Measurements from ENCODE around the gene MIDN.

The MIDN gene

GRCh38 chr19:1284979-1285736, 36.8 kb downstream of the MIDN start:
- TF ChIP-seq TAF1 (IDR thresholded peaks at IDR 0.05; ENCODE audit: borderline replicate concordance, low read depth, low read length), result no peak
- TF ChIP-seq POLR2AphosphoS5 (IDR thresholded peaks at IDR 0.05; ENCODE audit: low read depth, low read length), result no peak
- TF ChIP-seq POLR2A (IDR thresholded peaks at IDR 0.05; ENCODE audit: low read depth, low read length), result no peak
- no peak for FAIRE-seq
- DNase-seq (ENCODE audit: insufficient read length), result no peak

- DNase-seq (ENCODE audit: insufficient read length) (no peak), FAIRE-seq (no peak)
- TF ChIP-seq POLR2A (IDR thresholded peaks at IDR 0.05; ENCODE audit: low read depth, low read length), result no peak
- TF ChIP-seq POLR2AphosphoS5 (IDR thresholded peaks at IDR 0.05; ENCODE audit: low read depth, low read length), result no peak
- TF ChIP-seq TAF1 (IDR thresholded peaks at IDR 0.05; ENCODE audit: borderline replicate concordance, low read depth, low read length), result no peak
These were observed 37.5 kb downstream of the MIDN start, which contains the start of gene EFNA2 for GRCh38 chr19:1285737-1286360. Gene EFNA2 (plus strand): TSS chr19:1285873. CDS start chr19:1286169, 296 bp downstream.

GRCh38 chr19:1286487-1287353, 38.3 kb downstream of the MIDN start:
- FAIRE-seq, result no peak
- no peak for DNase-seq (ENCODE audit: insufficient read length)
- TF ChIP-seq POLR2A (IDR thresholded peaks at IDR 0.05; ENCODE audit: low read depth, low read length) (no peak), POLR2AphosphoS5 (IDR thresholded peaks at IDR 0.05; ENCODE audit: low read depth, low read length) (no peak), TAF1 (IDR thresholded peaks at IDR 0.05; ENCODE audit: borderline replicate concordance, low read depth, low read length) (no peak)

- no peak for FAIRE-seq
- no peak for DNase-seq (ENCODE audit: insufficient read length)
- TF ChIP-seq POLR2A (IDR thresholded peaks at IDR 0.05; ENCODE audit: low read depth, low read length), result no peak
- no peak for TF ChIP-seq POLR2AphosphoS5 (IDR thresholded peaks at IDR 0.05; ENCODE audit: low read depth, low read length)
- TF ChIP-seq TAF1 (IDR thresholded peaks at IDR 0.05; ENCODE audit: borderline replicate concordance, low read depth, low read length), result no peak
These were observed 39.2 kb downstream of the MIDN start for GRCh38 chr19:1287354-1288225.

GRCh38 chr19:1288226-1288612, 39.8 kb downstream of the MIDN start:
- no peak for DNase-seq (ENCODE audit: insufficient read length)
- TF ChIP-seq POLR2AphosphoS5 (IDR thresholded peaks at IDR 0.05; ENCODE audit: low read depth, low read length) (no peak), POLR2A (IDR thresholded peaks at IDR 0.05; ENCODE audit: low read depth, low read length) (no peak), TAF1 (IDR thresholded peaks at IDR 0.05; ENCODE audit: borderline replicate concordance, low read depth, low read length) (no peak)
- no peak for FAIRE-seq

GRCh38 chr19:1288833-1289685, 40.7 kb downstream of the MIDN start:
- FAIRE-seq (no peak), DNase-seq (ENCODE audit: insufficient read length) (no peak)
- no peak for TF ChIP-seq TAF1 (IDR thresholded peaks at IDR 0.05; ENCODE audit: borderline replicate concordance, low read depth, low read length)
- TF ChIP-seq POLR2AphosphoS5 (IDR thresholded peaks at IDR 0.05; ENCODE audit: low read depth, low read length), result no peak
- no peak for TF ChIP-seq POLR2A (IDR thresholded peaks at IDR 0.05; ENCODE audit: low read depth, low read length)

DNA sequence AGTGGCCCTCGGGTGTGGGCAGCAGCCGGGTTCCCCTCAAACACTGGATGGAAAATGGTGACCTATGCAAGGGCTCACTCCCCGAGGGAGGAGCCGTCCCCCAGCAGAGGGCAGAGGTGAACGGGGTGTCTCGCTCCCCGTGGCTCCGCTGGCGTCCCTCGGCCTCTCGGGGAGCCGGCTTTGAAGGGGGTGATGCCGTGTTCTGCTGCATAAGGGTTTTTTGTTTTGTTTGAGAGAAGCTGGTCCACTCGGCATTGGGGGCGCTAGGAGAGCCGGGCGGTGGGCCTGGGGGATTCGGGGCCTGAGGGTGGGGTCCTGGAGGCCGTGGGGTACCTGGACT, 41.3 kb downstream of the MIDN start:
- DNase-seq (ENCODE audit: insufficient read length), result no peak
- no peak for FAIRE-seq

DNA sequence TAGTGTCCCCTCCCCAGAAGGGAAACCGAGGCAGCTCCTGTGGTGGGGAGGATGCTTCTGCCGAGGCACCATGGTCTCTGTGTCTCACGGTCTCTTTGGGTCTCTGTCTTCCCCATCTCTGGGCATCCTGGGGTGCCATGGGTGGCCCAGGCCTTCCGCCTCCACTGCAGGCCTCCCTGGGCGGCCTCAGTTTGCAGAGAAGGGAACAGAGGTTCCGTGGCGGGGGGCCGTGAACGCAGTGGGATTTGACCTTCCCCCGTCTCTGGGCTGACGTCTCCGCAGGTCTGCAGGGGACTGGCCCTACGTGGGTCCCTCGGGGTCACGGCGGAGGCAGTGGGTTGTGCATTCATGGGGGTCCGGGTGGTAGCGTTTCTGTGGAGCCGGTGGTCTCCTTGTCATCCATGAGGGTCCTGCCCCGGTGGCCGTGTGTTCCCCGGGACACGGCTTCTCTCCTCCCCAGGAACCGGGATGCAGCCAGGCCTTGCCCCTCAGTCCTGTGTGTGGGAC, 41.9 kb downstream of the MIDN start:
- no peak for TF ChIP-seq TAF1 (IDR thresholded peaks at IDR 0.05; ENCODE audit: borderline replicate concordance, low read depth, low read length)
- TF ChIP-seq POLR2A (IDR thresholded peaks at IDR 0.05; ENCODE audit: low read depth, low read length), result no peak
- TF ChIP-seq POLR2AphosphoS5 (IDR thresholded peaks at IDR 0.05; ENCODE audit: low read depth, low read length), result no peak
- no peak for FAIRE-seq

More for the DNA sequence above, 41.3 kb downstream of the MIDN start:
- TF ChIP-seq TAF1 (IDR thresholded peaks at IDR 0.05; ENCODE audit: borderline replicate concordance, low read depth, low read length) (no peak), POLR2A (IDR thresholded peaks at IDR 0.05; ENCODE audit: low read depth, low read length) (no peak), POLR2AphosphoS5 (IDR thresholded peaks at IDR 0.05; ENCODE audit: low read depth, low read length) (no peak)

GRCh38 chr19:1290703-1291651, 42.6 kb downstream of the MIDN start:
- FAIRE-seq (no peak), DNase-seq (ENCODE audit: insufficient read length) (no peak)
- TF ChIP-seq POLR2A (IDR thresholded peaks at IDR 0.05; ENCODE audit: low read depth, low read length) (no peak), POLR2AphosphoS5 (IDR thresholded peaks at IDR 0.05; ENCODE audit: low read depth, low read length) (no peak), TAF1 (IDR thresholded peaks at IDR 0.05; ENCODE audit: borderline replicate concordance, low read depth, low read length) (no peak)

More for the DNA sequence above, 41.9 kb downstream of the MIDN start:
- DNase-seq (ENCODE audit: insufficient read length), result no peak

Data from GM12892 (cell line).